HUES48 (cell line): Measurements from ENCODE around the gene GPX8.

Source experiments
- H3K27ac ChIP-seq: one replicate; pipeline ENCODE4 v1.7.0; 2013; ENCODE audit warnings: low read depth, low read length, inconsistent platforms
- H3K27me3 ChIP-seq: 2 replicates; pipeline ENCODE4 v1.6.1; 2013; ENCODE audit warnings: mild to moderate bottlenecking, low read length; ENCODE audit not compliant: control insufficient read depth, insufficient read depth
- H3K36me3 ChIP-seq: 2 replicates; pipeline ENCODE4 v1.6.1; 2013; ENCODE audit warnings: low read length; ENCODE audit not compliant: control insufficient read depth, insufficient read depth
- H3K4me1 ChIP-seq: 2 replicates; pipeline ENCODE4 v1.6.1; 2013; ENCODE audit warnings: mild to moderate bottlenecking, low read length; ENCODE audit not compliant: control insufficient read depth, insufficient read depth
- H3K4me3 ChIP-seq: 2 replicates; pipeline ENCODE4 v1.5.1; 2013; ENCODE audit warnings: mild to moderate bottlenecking, low read depth, low read length
- H3K9ac ChIP-seq: 2 replicates; pipeline ENCODE4 v1.6.1; 2013; ENCODE audit warnings: mild to moderate bottlenecking, low read depth, low read length, moderate library complexity
- H3K9me3 ChIP-seq: 2 replicates; pipeline ENCODE4 v1.6.1; 2013; ENCODE audit warnings: low read length; ENCODE audit not compliant: control insufficient read depth, insufficient read depth

GPX8 gene

DNA sequence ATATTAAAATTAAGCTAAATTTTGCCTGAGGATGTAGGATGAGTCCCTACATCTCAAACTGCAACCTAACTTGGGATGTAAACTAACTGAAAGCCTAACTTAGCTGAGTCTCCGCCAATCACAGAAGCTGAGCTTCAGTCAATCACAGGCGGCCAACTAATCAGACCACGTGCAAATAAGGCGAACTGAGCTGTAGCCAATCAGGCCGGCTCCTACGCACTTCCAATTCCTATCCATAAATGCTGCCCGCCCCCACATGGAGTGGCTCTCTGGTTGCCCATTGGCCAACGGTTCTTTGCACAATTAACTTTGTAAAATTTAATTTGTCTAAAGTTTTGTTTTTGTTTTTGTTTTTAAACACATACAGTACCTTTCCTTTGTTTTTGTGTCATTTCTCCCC lies 13.9 kb upstream of the GPX8 start:
- Histone ChIP-seq H3K27ac (no peak overlapping the region), H3K4me3 (no peak overlapping the region), H3K4me1 (no peaks in the 10 kb centered on the region), H3K27me3 (no peaks in the 10 kb centered on the region), H3K36me3 (no peaks in the 10 kb centered on the region), H3K9ac (no peak overlapping the region), H3K9me3 (no peaks in the 10 kb centered on the region)

DNA sequence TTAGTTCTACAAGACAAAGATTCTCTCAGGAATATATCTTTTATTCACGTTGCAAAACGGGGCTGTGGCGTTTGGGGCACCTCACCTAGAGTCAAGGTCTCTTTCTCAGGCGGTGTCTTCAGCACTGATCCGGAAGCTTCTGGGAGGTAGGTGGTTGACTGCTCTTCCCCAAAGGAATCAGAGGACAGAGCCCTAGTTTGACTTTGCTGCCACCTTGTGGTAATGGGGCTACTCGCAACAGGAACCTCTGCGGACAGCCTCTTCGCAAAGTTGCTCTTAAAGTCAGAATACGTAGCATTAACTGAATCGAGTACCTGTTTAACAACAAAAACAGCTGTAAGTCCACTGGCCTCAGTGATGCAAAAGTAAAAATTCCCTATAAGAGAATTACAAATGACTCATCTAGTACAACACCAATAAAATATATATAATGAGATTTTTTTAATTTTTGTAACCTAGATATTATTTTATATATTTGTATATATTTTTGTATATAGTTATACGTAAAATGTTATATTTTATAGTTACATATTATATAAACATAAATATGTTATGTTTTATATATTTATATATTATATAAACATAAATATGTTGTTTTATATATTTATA lies 13.3 kb upstream of the GPX8 start:
- H3K36me3 ChIP-seq: no peaks in the 10 kb centered on the region
- no peaks in the 10 kb centered on the region for H3K27me3 ChIP-seq
- no peak overlapping the region for H3K4me3 ChIP-seq
- no peaks in the 10 kb centered on the region for H3K9me3 ChIP-seq
- H3K9ac ChIP-seq: no peak overlapping the region
- no peaks in the 10 kb centered on the region for H3K4me1 ChIP-seq
- H3K27ac ChIP-seq: no peak overlapping the region

DNA sequence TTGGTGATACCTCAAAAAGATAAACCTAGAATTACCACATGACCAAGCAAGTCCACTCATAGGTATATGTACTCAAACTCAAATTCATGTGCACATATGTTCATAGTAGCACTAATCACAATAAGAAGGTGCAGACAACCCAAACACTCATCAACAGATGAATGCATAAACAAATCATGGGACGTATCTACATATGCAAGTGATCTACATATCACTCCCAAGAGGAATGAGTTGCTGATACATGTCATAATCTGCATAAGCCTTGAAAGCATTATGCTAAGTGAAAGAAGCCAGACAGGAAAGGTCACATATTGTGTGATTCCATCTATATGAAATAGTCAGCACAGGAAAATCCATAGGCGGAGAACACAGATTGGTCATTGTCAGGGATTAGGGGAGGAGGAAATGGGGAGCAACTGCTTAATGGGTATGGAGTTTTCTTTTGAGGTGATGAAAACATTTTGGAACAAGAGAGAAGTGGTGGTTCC lies 10.6 kb upstream of the GPX8 start:
- Histone ChIP-seq H3K4me3 (no peak overlapping the region), H3K4me1 (no peaks in the 10 kb centered on the region), H3K27ac (no peak overlapping the region), H3K36me3 (no peaks in the 10 kb centered on the region), H3K9me3 (no peaks in the 10 kb centered on the region), H3K27me3 (no peaks in the 10 kb centered on the region), H3K9ac (no peak overlapping the region)

DNA sequence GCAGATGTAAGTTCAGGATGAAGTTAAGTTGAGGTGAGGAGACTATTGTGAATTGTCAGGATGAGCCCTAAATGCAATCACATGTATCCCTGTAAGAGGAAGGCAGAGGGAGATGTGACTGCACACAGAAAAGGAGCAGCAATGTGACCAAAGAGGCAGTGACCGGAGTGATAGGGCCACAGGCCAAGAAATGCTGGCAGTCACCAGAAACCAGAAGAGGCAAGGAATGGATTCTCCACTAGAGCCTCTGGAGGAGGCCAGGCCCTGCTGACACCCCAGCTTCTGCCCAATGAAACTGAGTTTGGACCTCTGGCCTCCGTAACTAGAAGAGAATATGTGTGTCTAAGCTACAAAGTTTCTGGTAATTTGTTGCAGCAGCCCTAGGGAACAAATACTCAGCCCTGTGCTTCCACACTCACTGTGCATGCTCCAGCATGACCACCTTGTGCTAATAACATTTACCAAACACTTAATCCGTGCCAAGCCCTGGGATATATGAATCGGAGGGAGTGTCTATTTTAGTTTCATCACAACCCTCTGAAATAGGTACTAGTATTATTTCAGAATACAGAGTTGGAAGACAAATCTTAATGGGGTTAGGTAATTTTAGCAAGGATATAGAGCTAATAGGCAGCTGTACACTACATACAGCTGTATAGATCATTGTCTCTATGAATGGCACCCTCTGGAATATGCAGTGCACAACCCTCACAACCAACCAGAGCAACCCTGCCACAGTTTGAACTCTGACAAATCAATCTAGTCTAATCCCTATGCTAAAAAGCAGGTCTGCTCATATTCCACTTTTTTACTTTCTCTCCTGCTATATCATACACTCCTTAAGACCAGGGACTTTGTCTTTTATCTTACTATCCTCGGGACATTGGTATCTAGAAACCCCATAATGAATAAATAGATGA lies 7.8 kb upstream of the GPX8 start:
- no peak overlapping the region for H3K27ac ChIP-seq
- no peak overlapping the region for H3K4me3 ChIP-seq
- no peaks in the 10 kb centered on the region for H3K27me3 ChIP-seq
- no peaks in the 10 kb centered on the region for H3K9me3 ChIP-seq
- no peak overlapping the region for H3K9ac ChIP-seq
- H3K36me3 ChIP-seq: no peaks in the 10 kb centered on the region
- no peaks in the 10 kb centered on the region for H3K4me1 ChIP-seq

DNA sequence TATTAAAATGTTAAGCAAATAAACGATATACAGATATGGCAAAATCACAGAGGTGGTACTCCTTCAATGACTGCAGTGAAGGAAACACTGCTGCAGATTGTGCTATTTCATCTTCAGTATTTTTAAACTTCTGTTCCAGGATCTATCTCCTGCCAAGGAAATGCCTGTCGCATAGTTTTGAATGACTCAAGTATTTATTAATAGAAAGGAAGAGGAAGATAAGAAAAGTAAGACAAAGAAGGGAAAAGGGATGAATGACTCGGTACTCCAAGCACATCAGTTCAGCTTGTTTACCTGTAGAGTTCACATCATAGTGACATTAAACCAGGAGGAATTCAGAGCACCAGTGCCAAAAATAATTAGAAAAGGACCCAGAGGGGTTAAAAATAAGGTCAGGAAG lies 5.1 kb upstream of the GPX8 start:
- H3K4me1 ChIP-seq: no peaks in the 10 kb centered on the region
- no peak overlapping the region for H3K4me3 ChIP-seq
- H3K27me3 ChIP-seq: no peaks in the 10 kb centered on the region
- no peaks in the 10 kb centered on the region for H3K36me3 ChIP-seq
- no peaks in the 10 kb centered on the region for H3K9me3 ChIP-seq
- H3K27ac ChIP-seq: no peak overlapping the region
- no peak overlapping the region for H3K9ac ChIP-seq

DNA sequence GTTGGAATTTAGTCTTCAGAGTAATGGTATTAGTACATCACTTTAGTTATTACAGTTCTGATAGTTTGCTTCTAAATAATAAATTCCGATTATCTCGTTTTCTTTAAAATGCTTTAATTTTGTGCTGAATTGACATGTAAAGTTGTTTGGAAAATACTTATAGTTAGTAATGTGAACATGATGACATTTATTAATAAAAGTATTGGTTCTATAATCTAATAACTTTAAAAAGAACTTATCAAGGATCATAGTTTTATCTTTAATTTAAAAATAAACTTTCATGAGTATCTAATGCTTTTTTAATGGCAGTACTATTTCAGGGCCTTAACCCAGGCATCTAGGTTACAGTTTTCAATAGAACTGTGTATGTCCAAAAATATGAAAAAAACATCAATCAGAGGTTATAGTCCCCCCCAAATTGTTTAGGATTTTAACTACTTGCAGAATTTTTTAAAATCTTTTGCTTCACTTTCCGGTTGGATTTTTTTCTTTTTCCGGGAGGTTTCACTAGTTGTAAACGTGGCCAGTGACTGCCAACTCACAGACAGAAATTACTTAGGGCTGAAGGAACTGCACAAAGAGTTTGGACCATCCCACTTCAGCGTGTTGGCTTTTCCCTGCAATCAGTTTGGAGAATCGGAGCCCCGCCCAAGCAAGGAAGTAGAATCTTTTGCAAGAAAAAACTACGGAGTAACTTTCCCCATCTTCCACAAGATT lies 680 bp downstream of the GPX8 start:
- Histone ChIP-seq H3K4me3 (peak overlapping the region; percentile 83), H3K9ac (peak overlapping the region; percentile 92), H3K4me1 (no peaks in the 10 kb centered on the region), H3K9me3 (no peaks in the 10 kb centered on the region), H3K36me3 (peaks cover 40% of the 10 kb centered on the region), H3K27ac (peak overlapping the region; percentile 85), H3K27me3 (no peaks in the 10 kb centered on the region)

- H3K36me3 ChIP-seq: peaks cover 44% of the 10 kb centered on the region
Measured at GRCh38 chr5:55162666-55163065, 2.7 kb downstream of the GPX8 start.

GRCh38 chr5:55171471-55171870 lies 11.5 kb downstream of the GPX8 start:
- Histone ChIP-seq H3K27me3 (peaks cover 61% of the 10 kb centered on the region), H3K4me1 (peaks cover 10% of the 10 kb centered on the region), H3K36me3 (no peaks in the 10 kb centered on the region), H3K27ac (no peak overlapping the region), H3K9me3 (no peaks in the 10 kb centered on the region), H3K4me3 (no peak overlapping the region), H3K9ac (no peak overlapping the region)

More at GRCh38 chr5:55162666-55163065, 2.7 kb downstream of the GPX8 start:
- Histone ChIP-seq H3K4me1 (no peaks in the 10 kb centered on the region), H3K27me3 (no peaks in the 10 kb centered on the region), H3K4me3 (no peak overlapping the region), H3K9ac (no peak overlapping the region), H3K27ac (no peak overlapping the region), H3K9me3 (no peaks in the 10 kb centered on the region)

DNA sequence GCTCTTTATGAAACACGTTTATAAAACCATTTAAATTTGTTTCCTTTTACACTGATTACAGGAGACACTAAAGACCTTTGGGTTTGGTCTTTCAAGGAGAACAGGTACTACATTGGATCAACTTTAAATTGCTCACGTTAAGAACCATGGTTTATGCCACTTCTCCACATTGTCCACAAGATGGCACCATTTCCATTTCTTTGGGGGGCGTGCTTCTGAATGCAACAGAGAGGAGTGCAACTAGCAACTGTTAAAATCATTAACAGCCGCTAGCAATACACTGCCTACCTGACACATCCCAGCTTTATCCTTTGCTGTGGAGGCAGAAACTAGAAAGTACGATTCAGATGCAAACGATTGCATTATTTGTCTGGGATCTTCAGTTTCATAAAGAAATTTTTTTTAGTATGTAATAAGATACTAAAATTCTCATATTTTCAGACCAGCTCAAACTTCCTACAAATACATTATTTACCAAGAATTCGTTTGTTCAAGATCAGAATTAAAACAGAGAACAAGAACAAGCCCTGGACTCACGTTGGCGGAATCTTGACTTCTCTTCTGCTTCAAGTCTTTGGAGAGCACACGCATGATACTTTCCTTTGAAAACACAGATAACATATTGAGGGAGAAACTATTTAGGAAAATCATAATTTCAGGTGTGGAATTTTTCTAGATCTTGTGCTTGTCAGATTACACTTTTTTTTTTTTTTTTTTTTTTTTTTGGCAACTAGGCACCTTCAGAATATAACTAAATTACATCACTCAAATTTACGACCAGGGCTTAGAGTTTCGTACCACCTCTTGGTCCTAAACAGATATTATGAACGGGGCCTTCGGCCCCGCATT lies 12.3 kb downstream of the GPX8 start:
- H3K4me1 ChIP-seq: peaks cover 14% of the 10 kb centered on the region
- no peak overlapping the region for H3K27ac ChIP-seq
- peaks cover 70% of the 10 kb centered on the region for H3K27me3 ChIP-seq
- H3K9ac ChIP-seq: no peak overlapping the region
- no peaks in the 10 kb centered on the region for H3K36me3 ChIP-seq
- H3K9me3 ChIP-seq: no peaks in the 10 kb centered on the region
- peak overlapping the region; percentile 39 for H3K4me3 ChIP-seq

- Histone ChIP-seq H3K27me3 (peaks cover 77% of the 10 kb centered on the region), H3K4me3 (peak within 1 kb of the TSS; percentile 65), H3K9me3 (no peaks in the 10 kb centered on the region), H3K36me3 (no peaks in the 10 kb centered on the region), H3K9ac (no peak within 1 kb of the TSS), H3K27ac (no peak within 1 kb of the TSS), H3K4me1 (peaks cover 14% of the 10 kb centered on the region)
Measured at GRCh38 chr5:55172937-55173686, 13.1 kb downstream of the GPX8 start, which contains the start of gene CDC20B. Gene CDC20B, minus strand, starts transcription at chr5:55173177. Its CDS starts 177 bp downstream, at chr5:55173000.
